Neural progenitor cell (in vitro differentiated cells): ENCODE measurements around the gene TWF2. TPM values are rescaled to one million over a fixed set of nuclear protein-coding genes. Genes with fewer than 3 reads are reported as not detected.

Experiments used
- DNase-seq: peaks from one replicate; pipeline ENCODE4 v3.0.0-alpha.2; 2016; ENCODE audit warnings: low spot score
- H2AFZ ChIP-seq: fragments of 200-600 bp; sonication (generic); replicated peaks from 2 replicates; pipeline ENCODE4 v1.6.1; 2016; ENCODE audit warnings: antibody characterized with exemption
- H3F3A ChIP-seq: fragments of 200-600 bp; sonication (generic); 2 replicates; pipeline ENCODE4 v1.6.1; 2016; ENCODE audit warnings: antibody characterized with exemption, low read depth
- H3K27ac ChIP-seq: fragments of 200-600 bp; sonication (generic); 2 replicates; pipeline ENCODE4 v1.5.1; 2016; ENCODE audit warnings: mild to moderate bottlenecking
- H3K27me3 ChIP-seq: fragments of 200-600 bp; sonication (generic); 2 replicates; pipeline ENCODE4 v1.6.1; 2016; ENCODE audit warnings: mild to moderate bottlenecking, moderate library complexity
- H3K36me3 ChIP-seq: fragments of 200-600 bp; sonication (generic); 2 replicates; pipeline ENCODE4 v1.5.1; 2016
- H3K4me1 ChIP-seq: fragments of 200-600 bp; sonication (generic); 2 replicates; pipeline ENCODE4 v1.6.1; 2016; ENCODE audit warnings: mixed run types
- H3K4me2 ChIP-seq: fragments of 200-600 bp; sonication (generic); 2 replicates; pipeline ENCODE4 v1.6.1; 2016
- H3K4me3 ChIP-seq: fragments of 200-600 bp; sonication (generic); 2 replicates; pipeline ENCODE4 v1.5.1; 2016
- H3K79me2 ChIP-seq: fragments of 200-600 bp; sonication (generic); 2 replicates; pipeline ENCODE4 v1.6.1; 2016; ENCODE audit warnings: low read depth
- H3K9ac ChIP-seq: fragments of 200-600 bp; sonication (generic); 2 replicates; pipeline ENCODE4 v1.6.1; 2016
- H3K9me3 ChIP-seq: fragments of 200-600 bp; sonication (generic); 2 replicates; pipeline ENCODE4 v1.5.1; 2016; ENCODE audit warnings: low read depth
- H4K20me1 ChIP-seq: fragments of 200-600 bp; sonication (generic); 2 replicates; pipeline ENCODE4 v1.6.1; 2016; ENCODE audit warnings: low read depth
- H3K27ac Mint-ChIP-seq: 3 replicates; pipeline ENCODE4 v1.8.0; 2021; ENCODE audit warnings: mixed read lengths
- H3K27me3 Mint-ChIP-seq: 2 replicates; pipeline ENCODE4 v1.8.0; 2022; ENCODE audit warnings: low read depth, mild to moderate bottlenecking, inconsistent platforms, moderate library complexity, mixed read lengths; ENCODE audit not compliant: insufficient read depth
- H3K36me3 Mint-ChIP-seq: 3 replicates; pipeline ENCODE4 v1.8.0; 2021; ENCODE audit warnings: mixed read lengths
- H3K4me1 Mint-ChIP-seq: 3 replicates; pipeline ENCODE4 v1.8.0; 2021; ENCODE audit warnings: mixed read lengths
- H3K4me3 Mint-ChIP-seq: 3 replicates; pipeline ENCODE4 v1.8.0; 2021; ENCODE audit warnings: mild to moderate bottlenecking, moderate library complexity, mixed read lengths
- H3K9me3 Mint-ChIP-seq: 3 replicates; pipeline ENCODE4 v1.8.0; 2020; ENCODE audit warnings: mixed read lengths
- EZH2 ChIP-seq: fragments of 200-600 bp; sonication (generic); IDR thresholded peaks from 2 replicates; pipeline ENCODE4 v1.6.1; 2017; ENCODE audit warnings: antibody characterized with exemption, mild to moderate bottlenecking, moderate library complexity
- EZH2phosphoT487 ChIP-seq: fragments of 200-600 bp; sonication (generic); IDR thresholded peaks from 2 replicates; pipeline ENCODE4 v1.6.1; 2017; ENCODE audit warnings: antibody characterized with exemption
- total RNA-seq: library from RNA; depleted of rRNA; stranded (reverse); fragments of >200 nt; gene quantifications from 2 replicates; pipeline ENCODE4 v1.2.3, GENCODE V29; 2015; ENCODE audit warnings: low replicate concordance
- TF ChIP-seq, protein P1 (sequence below): fragments of 200-600 bp; sonication (generic); IDR thresholded peaks from 2 replicates; pipeline ENCODE4 v1.5.1; 2017; ENCODE audit warnings: antibody characterized with exemption, mild to moderate bottlenecking

Gene TWF2
- total RNA-seq, 1 donor from 2014 or later: 21.9 TPM

DNA sequence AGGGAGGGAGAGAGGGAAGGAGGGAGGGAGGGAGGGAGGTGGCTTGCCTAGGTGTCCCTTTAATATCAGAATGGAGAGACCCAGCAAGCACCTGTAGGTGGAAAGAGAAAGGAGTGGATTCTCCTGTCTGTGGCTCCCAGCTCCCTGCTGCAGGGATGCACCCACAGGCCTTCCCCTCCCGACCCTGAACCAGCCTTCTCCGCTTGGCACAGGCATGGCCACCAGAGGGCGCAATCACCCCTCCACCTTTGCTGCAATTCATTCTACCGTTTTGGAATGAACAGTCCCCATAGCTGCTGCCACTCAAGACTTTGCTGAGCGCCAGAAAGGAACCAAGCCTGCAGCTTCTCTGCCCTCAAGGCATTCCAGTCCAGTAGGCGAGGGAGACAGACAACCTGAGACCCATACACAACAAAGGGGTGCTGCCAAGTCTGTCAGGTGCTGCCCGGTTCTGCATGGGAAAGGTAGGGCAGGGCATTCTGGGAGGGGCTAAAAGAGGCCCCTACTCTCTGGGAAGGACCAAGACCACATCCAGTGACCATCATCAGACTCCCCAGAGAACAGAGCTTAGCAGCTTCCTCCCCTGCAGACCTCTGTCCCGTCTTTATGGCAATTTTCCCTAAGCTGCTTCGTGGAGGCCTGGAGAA lies 18.5 kb downstream of the TWF2 start:
- Histone ChIP-seq H3K4me1 (peaks cover 3% of the 10 kb centered on the region), H3K4me3 (no peak overlapping the region), H3K27me3 (no peaks in the 10 kb centered on the region), H4K20me1 (no peaks in the 10 kb centered on the region), H3F3A (no peaks in the 10 kb centered on the region), H3K79me2 (no peaks in the 10 kb centered on the region), H3K36me3 (no peaks in the 10 kb centered on the region), H2AFZ (peak overlapping the region; percentile 90), H3K9me3 (no peaks in the 10 kb centered on the region), H3K27ac (no peak overlapping the region), H3K9ac (no peak overlapping the region), H3K4me2 (no peak overlapping the region)
- Mint-ChIP-seq H3K4me1 (peaks cover 2% of the 10 kb centered on the region), H3K4me3 (no peak overlapping the region), H3K36me3 (peaks cover 6% of the 10 kb centered on the region), H3K27me3 (peaks cover 2% of the 10 kb centered on the region), H3K27ac (peak overlapping the region; percentile 50), H3K9me3 (no peaks in the 10 kb centered on the region)
- DNase-seq: peak; percentile 89
- no peak for TF ChIP-seq EZH2
- TF ChIP-seq, protein P1, sequence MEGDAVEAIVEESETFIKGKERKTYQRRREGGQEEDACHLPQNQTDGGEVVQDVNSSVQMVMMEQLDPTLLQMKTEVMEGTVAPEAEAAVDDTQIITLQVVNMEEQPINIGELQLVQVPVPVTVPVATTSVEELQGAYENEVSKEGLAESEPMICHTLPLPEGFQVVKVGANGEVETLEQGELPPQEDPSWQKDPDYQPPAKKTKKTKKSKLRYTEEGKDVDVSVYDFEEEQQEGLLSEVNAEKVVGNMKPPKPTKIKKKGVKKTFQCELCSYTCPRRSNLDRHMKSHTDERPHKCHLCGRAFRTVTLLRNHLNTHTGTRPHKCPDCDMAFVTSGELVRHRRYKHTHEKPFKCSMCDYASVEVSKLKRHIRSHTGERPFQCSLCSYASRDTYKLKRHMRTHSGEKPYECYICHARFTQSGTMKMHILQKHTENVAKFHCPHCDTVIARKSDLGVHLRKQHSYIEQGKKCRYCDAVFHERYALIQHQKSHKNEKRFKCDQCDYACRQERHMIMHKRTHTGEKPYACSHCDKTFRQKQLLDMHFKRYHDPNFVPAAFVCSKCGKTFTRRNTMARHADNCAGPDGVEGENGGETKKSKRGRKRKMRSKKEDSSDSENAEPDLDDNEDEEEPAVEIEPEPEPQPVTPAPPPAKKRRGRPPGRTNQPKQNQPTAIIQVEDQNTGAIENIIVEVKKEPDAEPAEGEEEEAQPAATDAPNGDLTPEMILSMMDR: peak; percentile 93
- TF ChIP-seq EZH2phosphoT487: no peak

DNA sequence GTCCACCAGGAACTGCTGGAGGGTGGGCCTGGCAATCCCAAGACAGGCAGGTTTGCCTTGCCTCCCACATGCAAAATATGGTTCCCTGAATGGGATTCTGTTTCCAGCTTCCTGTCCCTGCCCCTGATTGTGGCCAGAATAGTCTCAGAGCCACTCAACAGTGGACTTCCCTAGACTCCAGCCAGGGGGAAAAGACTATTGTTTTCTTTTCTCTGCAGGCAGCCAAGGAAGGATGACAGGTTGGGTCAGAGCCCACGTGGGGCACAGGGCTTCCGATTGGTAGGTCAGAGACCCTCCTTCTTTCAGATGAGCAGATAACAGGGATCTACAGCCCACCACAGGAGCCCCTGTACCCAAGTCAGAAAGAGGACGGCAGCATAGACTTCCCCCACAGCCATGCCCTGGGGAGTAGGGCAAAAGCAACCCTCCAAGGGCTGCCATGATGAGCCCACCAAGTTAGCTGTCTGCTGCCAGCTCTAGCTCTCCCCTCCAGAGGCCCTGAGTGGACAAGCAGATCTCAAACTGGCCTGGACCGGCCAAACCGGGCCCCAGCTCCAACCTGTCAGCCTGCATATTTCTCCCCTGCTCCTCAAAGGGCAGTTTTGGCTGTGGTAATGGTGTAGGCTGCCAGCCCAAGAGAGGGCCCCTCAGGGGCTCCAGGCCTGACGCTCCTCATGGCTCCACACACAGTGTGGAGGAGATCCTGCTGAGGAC lies 19.9 kb downstream of the TWF2 start:
- no peak overlapping the region for H3K27ac ChIP-seq
- no peaks in the 10 kb centered on the region for H3K79me2 ChIP-seq
- H3K4me1 Mint-ChIP-seq: peaks cover 2% of the 10 kb centered on the region
- H3K9me3 Mint-ChIP-seq: no peaks in the 10 kb centered on the region
- H3K36me3 ChIP-seq: no peaks in the 10 kb centered on the region
- no peaks in the 10 kb centered on the region for H3F3A ChIP-seq
- H3K27me3 Mint-ChIP-seq: peaks cover 3% of the 10 kb centered on the region
- H3K9ac ChIP-seq: no peak overlapping the region
- TF ChIP-seq EZH2: no peak
- no peak for TF ChIP-seq EZH2phosphoT487
- TF ChIP-seq, protein P1: no peak
- no peak overlapping the region for H3K4me3 ChIP-seq
- H2AFZ ChIP-seq: no peak overlapping the region
- H3K4me2 ChIP-seq: no peak overlapping the region
- no peaks in the 10 kb centered on the region for H3K9me3 ChIP-seq
- peak; percentile 36 for DNase-seq
- H3K4me1 ChIP-seq: peaks cover 3% of the 10 kb centered on the region
- H3K27ac Mint-ChIP-seq: no peak overlapping the region
- H4K20me1 ChIP-seq: no peaks in the 10 kb centered on the region
- peaks cover 13% of the 10 kb centered on the region for H3K36me3 Mint-ChIP-seq
- H3K4me3 Mint-ChIP-seq: no peak overlapping the region
- H3K27me3 ChIP-seq: no peaks in the 10 kb centered on the region

DNA sequence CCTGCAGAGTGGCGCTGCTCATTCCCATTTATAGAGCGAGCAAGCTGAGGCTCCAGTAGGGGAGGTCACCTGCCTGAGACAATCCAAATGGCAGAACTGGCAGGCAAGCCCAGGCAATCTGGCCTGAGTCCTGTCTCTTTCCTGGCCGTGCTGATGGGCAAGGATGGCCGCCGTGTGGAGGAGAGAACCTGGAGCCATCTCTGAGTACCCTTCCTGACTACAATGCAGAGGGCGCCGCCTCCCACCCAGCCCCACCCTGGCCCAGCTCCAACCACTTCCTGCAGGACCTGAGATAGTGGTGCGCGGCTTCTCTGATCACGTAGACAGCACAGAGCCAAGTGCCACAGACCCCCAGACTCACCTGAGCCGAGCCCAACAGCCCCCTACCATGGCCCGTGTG lies 20.5 kb downstream of the TWF2 start:
- peaks cover 3% of the 10 kb centered on the region for H3K27me3 Mint-ChIP-seq
- no peaks in the 10 kb centered on the region for H3K27me3 ChIP-seq

More for the DNA sequence above, 20.5 kb downstream of the TWF2 start:
- DNase-seq: no peak
- Mint-ChIP-seq H3K4me3 (no peak overlapping the region), H3K4me1 (peaks cover 2% of the 10 kb centered on the region), H3K36me3 (peaks cover 16% of the 10 kb centered on the region), H3K27ac (no peak overlapping the region), H3K9me3 (no peaks in the 10 kb centered on the region)
- no peaks in the 10 kb centered on the region for H4K20me1 ChIP-seq
- peaks cover 3% of the 10 kb centered on the region for H3K4me1 ChIP-seq
- H3K36me3 ChIP-seq: no peaks in the 10 kb centered on the region
- H3K9ac ChIP-seq: no peak overlapping the region
- TF ChIP-seq EZH2phosphoT487: no peak
- no peak for TF ChIP-seq EZH2
- TF ChIP-seq, protein P1: no peak
- no peak overlapping the region for H3K4me2 ChIP-seq
- H2AFZ ChIP-seq: no peak overlapping the region
- no peaks in the 10 kb centered on the region for H3F3A ChIP-seq
- H3K4me3 ChIP-seq: no peak overlapping the region
- H3K79me2 ChIP-seq: no peaks in the 10 kb centered on the region
- no peak overlapping the region for H3K27ac ChIP-seq
- H3K9me3 ChIP-seq: no peaks in the 10 kb centered on the region
